Ectodermal cell (in vitro differentiated cells): ENCODE data around the gene MAP2K4.
"Not testable (repeated sequence)": the region's sequence is repeated elsewhere in the genome, so short reads cannot be mapped to it uniquely, and the experiment has no call there.

Experiments used
- H3K27ac ChIP-seq: 2 replicates; pipeline ENCODE4 v1.7.0; 2013; ENCODE audit warnings: mild to moderate bottlenecking, low read depth, low read length; ENCODE audit not compliant: insufficient read depth, poor library complexity, severe bottlenecking
- H3K27me3 ChIP-seq: 2 replicates; pipeline ENCODE4 v1.7.0; 2013; ENCODE audit warnings: mild to moderate bottlenecking, low read length; ENCODE audit not compliant: insufficient read depth, control insufficient read depth, poor library complexity, severe bottlenecking
- H3K36me3 ChIP-seq: one replicate; pipeline ENCODE4 v1.7.0; 2013; ENCODE audit warnings: low read length; ENCODE audit not compliant: control insufficient read depth, insufficient read depth
- H3K4me1 ChIP-seq: one replicate; pipeline ENCODE4 v1.7.0; 2013; ENCODE audit warnings: low read length; ENCODE audit not compliant: control insufficient read depth, insufficient read depth
- H3K4me3 ChIP-seq: 2 replicates; pipeline ENCODE4 v1.7.0; 2013; ENCODE audit warnings: low read depth, low read length, control low read depth; ENCODE audit not compliant: insufficient read depth
- H3K9me3 ChIP-seq: 2 replicates; pipeline ENCODE4 v1.7.0; 2013; ENCODE audit warnings: mild to moderate bottlenecking, low read length, moderate library complexity; ENCODE audit not compliant: control insufficient read depth
- WGBS, 2 experiments: methylation state at CpG; one replicate each; pipeline ENCODE4 v1.1.7; 2013; ENCODE audit warnings: missing lambda C conversion rate in 2 of 2; 5-methylcytosine and 5-hydroxymethylcytosine counted together

MAP2K4 gene

GRCh38 chr17:12133183-12133582, 112.5 kb downstream of the MAP2K4 start:
- 95 to 97% methylated on average over 6 of the region's 6 CpGs for WGBS, 2 experiments

GRCh38 chr17:12134101-12134500, 113.4 kb downstream of the MAP2K4 start:
- Histone ChIP-seq H3K4me1 (no peaks in the 10 kb centered on the region), H3K4me3 (no peak overlapping the region), H3K27ac (no peak overlapping the region), H3K36me3 (peaks cover 16% of the 10 kb centered on the region), H3K27me3 (no peaks in the 10 kb centered on the region), H3K9me3 (no peaks in the 10 kb centered on the region)
- WGBS, 2 experiments: 89 to 94% methylated on average over 2 of the region's 3 CpGs

More at GRCh38 chr17:12133183-12133582, 112.5 kb downstream of the MAP2K4 start:
- Histone ChIP-seq H3K36me3 (peaks cover 19% of the 10 kb centered on the region), H3K4me1 (no peaks in the 10 kb centered on the region), H3K27me3 (no peaks in the 10 kb centered on the region), H3K9me3 (no peaks in the 10 kb centered on the region), H3K27ac (no peak overlapping the region), H3K4me3 (no peak overlapping the region)

DNA sequence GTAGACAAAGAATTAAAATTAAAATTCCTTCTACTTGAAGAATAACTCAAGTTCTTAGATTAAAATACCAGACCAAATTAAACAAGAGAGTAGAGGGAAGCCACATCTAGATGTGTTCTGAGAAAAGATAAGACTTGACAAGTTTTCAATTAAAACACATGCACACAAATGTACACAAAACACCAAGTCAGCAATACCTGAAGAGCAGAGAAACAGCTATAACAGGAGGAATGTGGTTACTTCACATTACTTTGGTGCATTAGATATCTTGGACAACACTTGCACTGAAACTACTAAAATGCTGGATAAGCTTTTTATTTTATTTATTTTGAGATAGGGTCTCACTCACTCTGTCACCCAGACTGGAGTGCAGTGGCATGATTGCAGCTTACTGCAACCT, 113.9 kb downstream of the MAP2K4 start:
- Histone ChIP-seq H3K27ac (no peak overlapping the region), H3K4me3 (no peak overlapping the region), H3K36me3 (peaks cover 11% of the 10 kb centered on the region), H3K4me1 (no peaks in the 10 kb centered on the region), H3K27me3 (no peaks in the 10 kb centered on the region), H3K9me3 (no peaks in the 10 kb centered on the region)

DNA sequence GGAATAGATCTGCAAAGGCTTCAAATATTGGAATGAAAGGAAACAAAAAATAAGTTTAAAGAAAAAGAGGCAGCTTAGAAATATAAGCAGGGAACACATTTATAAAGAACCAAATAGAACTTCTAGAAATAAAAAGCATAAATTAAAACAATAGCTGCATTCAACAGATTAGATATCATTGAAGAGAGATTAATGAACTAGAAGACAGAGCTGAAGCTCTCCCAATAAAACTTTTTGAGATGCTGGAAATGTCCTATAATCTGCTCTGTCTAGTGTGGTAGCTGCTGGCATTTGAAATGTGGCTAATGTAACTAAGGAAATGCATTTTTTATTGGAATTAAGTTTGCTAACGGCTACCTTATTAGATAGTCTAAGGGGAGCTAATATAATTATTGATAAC, 115.6 kb downstream of the MAP2K4 start:
- 86% methylated on average over 1 of the region's 1 CpG; no CpG with 5 or more reads in 1 of the 2 experiments for WGBS, 2 experiments
- Histone ChIP-seq H3K27me3 (no peaks in the 10 kb centered on the region), H3K4me3 (no peak overlapping the region), H3K36me3 (peaks cover 12% of the 10 kb centered on the region), H3K9me3 (no peaks in the 10 kb centered on the region), H3K4me1 (no peaks in the 10 kb centered on the region), H3K27ac (no peak overlapping the region)

- Histone ChIP-seq H3K27ac (no peak overlapping the region), H3K9me3 (no peaks in the 10 kb centered on the region), H3K36me3 (peaks cover 16% of the 10 kb centered on the region), H3K27me3 (no peaks in the 10 kb centered on the region), H3K4me1 (no peaks in the 10 kb centered on the region), H3K4me3 (no peak overlapping the region)
Observed at GRCh38 chr17:12136646-12137045, 116.0 kb downstream of the MAP2K4 start.

DNA sequence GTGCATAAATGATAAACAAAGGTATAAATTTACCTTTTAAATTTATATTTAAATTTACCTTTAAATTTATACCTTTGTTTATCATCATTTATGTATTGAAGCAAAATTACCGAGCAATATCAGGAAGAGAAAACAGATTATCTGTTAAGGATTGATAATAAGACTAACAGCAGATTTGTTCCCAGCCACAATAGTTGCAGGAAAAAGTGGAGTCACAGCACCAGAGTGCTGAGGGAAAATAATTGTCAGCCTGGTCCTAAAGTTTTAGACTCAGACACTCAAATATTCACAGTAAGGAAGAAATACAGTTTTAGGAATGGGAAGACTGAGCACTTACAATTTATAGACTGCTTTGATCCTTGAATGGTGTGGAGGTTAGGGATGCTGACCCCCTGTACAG, 117.2 kb downstream of the MAP2K4 start:
- Histone ChIP-seq H3K4me1 (no peaks in the 10 kb centered on the region), H3K27me3 (no peaks in the 10 kb centered on the region), H3K9me3 (no peaks in the 10 kb centered on the region), H3K36me3 (peaks cover 16% of the 10 kb centered on the region), H3K27ac (no peak overlapping the region), H3K4me3 (no peak overlapping the region)
- WGBS, 2 experiments: 92 to 100% methylated on average over 1 of the region's 1 CpG

- Histone ChIP-seq H3K36me3 (peaks cover 16% of the 10 kb centered on the region), H3K9me3 (no peaks in the 10 kb centered on the region), H3K4me1 (no peaks in the 10 kb centered on the region), H3K27me3 (no peaks in the 10 kb centered on the region), H3K4me3 (no peak overlapping the region), H3K27ac (no peak overlapping the region)
- 93 to 95% methylated on average over 5 of the region's 5 CpGs for WGBS, 2 experiments
Observed at GRCh38 chr17:12140685-12141084, 120.0 kb downstream of the MAP2K4 start.

GRCh38 chr17:12162187-12162586, 141.5 kb downstream of the MAP2K4 start:
- H3K36me3 ChIP-seq, H3K4me3 ChIP-seq, H3K9me3 ChIP-seq, H3K27ac ChIP-seq, H3K4me1 ChIP-seq, H3K27me3 ChIP-seq: not testable (repeated sequence)
- WGBS, 2 experiments: 88 to 91% methylated on average over 7 to 8 of the region's 8 CpGs

DNA sequence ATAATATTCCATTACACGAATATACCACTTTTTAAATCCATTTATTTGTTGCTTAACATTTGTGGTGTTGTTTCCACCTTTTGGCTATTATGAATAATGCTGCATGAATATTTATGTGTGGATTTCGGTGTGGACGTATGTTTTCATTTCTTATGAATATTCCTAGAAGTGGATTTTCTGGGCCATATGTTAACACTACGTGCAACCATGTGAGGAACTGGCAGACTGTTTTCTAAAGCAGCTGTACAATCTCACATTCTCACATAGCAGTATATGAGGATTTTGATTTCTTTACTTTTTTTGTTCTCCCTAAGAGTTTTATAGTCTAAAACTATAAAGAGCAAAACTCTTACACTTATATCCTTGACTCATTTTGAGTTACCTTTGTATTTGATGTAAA, 143.4 kb downstream of the MAP2K4 start:
- 79 to 98% methylated on average over 2 to 3 of the region's 4 CpGs for WGBS, 2 experiments

GRCh38 chr17:12178644-12179330, 158.1 kb downstream of the MAP2K4 start:
- Histone ChIP-seq H3K36me3 (no peaks in the 10 kb centered on the region), H3K4me3 (no peak overlapping the region), H3K27ac (no peak overlapping the region), H3K27me3 (no peaks in the 10 kb centered on the region), H3K9me3 (no peaks in the 10 kb centered on the region), H3K4me1 (no peaks in the 10 kb centered on the region)
- 91 to 92% methylated on average over 13 of the region's 13 CpGs for WGBS, 2 experiments

More for the DNA sequence above, 143.4 kb downstream of the MAP2K4 start:
- H3K36me3 ChIP-seq: no peaks in the 10 kb centered on the region
- no peaks in the 10 kb centered on the region for H3K27me3 ChIP-seq
- H3K9me3 ChIP-seq: peaks cover 2% of the 10 kb centered on the region
- H3K4me3 ChIP-seq: no peak overlapping the region
- H3K4me1 ChIP-seq: no peaks in the 10 kb centered on the region
- H3K27ac ChIP-seq: no peak overlapping the region
